Loucy (cell line): ENCODE results near the gene PRTFDC1.

ENCODE experiments used
- H2AFZ ChIP-seq: fragments of 200-600 bp; sonication (generic); 2 replicates; pipeline ENCODE4 v1.6.0; 2016; ENCODE audit warnings: antibody characterized with exemption, mild to moderate bottlenecking, low read length, moderate library complexity
- H3F3A ChIP-seq: fragments of 200-600 bp; 2 replicates; pipeline ENCODE4 v1.6.0; 2016; ENCODE audit warnings: antibody characterized with exemption, low read depth, mild to moderate bottlenecking
- H3K27me3 ChIP-seq: fragments of 200-600 bp; sonication (generic); 2 replicates; pipeline ENCODE4 v1.6.1; 2014; ENCODE audit warnings: low read length, mild to moderate bottlenecking; ENCODE audit not compliant: insufficient read depth, poor library complexity, severe bottlenecking
- H3K36me3 ChIP-seq: fragments of 200-600 bp; sonication (generic); 2 replicates; pipeline ENCODE4 v1.6.1; 2016; ENCODE audit warnings: low read length; ENCODE audit not compliant: insufficient read depth
- H3K4me1 ChIP-seq: fragments of 200-600 bp; sonication (generic); 2 replicates; pipeline ENCODE4 v1.5.1; 2014; ENCODE audit warnings: low read length, mild to moderate bottlenecking; ENCODE audit not compliant: insufficient read depth, poor library complexity, severe bottlenecking
- H3K4me2 ChIP-seq: fragments of 200-600 bp; sonication (generic); 2 replicates; pipeline ENCODE4 v1.6.0; 2014; ENCODE audit warnings: antibody characterized with exemption, low read length, low read depth, mild to moderate bottlenecking; ENCODE audit not compliant: poor library complexity, severe bottlenecking
- H3K4me3 ChIP-seq: fragments of 200-600 bp; sonication (generic); 2 replicates; pipeline ENCODE4 v1.5.1; 2014; ENCODE audit warnings: low read length, mild to moderate bottlenecking, mixed read lengths; ENCODE audit not compliant: poor library complexity, severe bottlenecking
- H3K79me2 ChIP-seq: fragments of 200-600 bp; sonication (generic); 2 replicates; pipeline ENCODE4 v1.6.1; 2014; ENCODE audit warnings: low read length; ENCODE audit not compliant: insufficient read depth
- H3K9ac ChIP-seq: fragments of 200-600 bp; sonication (generic); 2 replicates; pipeline ENCODE4 v1.6.0; 2014; ENCODE audit warnings: mild to moderate bottlenecking, low read depth, low read length, moderate library complexity; ENCODE audit not compliant: poor library complexity, severe bottlenecking
- H3K9me2 ChIP-seq: fragments of 200-600 bp; sonication (generic); replicated peaks from 2 replicates; pipeline ENCODE4 v1.6.1; 2016; ENCODE audit warnings: low read depth, low read length, mixed read lengths
- H3K9me3 ChIP-seq: fragments of 200-600 bp; sonication (generic); 2 replicates; pipeline ENCODE4 v1.6.1; 2014; ENCODE audit warnings: mild to moderate bottlenecking, antibody characterized with exemption, low read length, low read depth; ENCODE audit not compliant: insufficient read depth
- H4K20me1 ChIP-seq: fragments of 200-600 bp; sonication (generic); 2 replicates; pipeline ENCODE4 v1.6.0; 2014; ENCODE audit warnings: antibody characterized with exemption, low read length, mild to moderate bottlenecking; ENCODE audit not compliant: insufficient read depth, poor library complexity, severe bottlenecking
- EZH2phosphoT487 ChIP-seq: fragments of 200-600 bp; IDR thresholded peaks from 2 replicates; pipeline ENCODE4 v1.6.1; 2018; ENCODE audit warnings: antibody characterized with exemption, mild to moderate bottlenecking, moderate library complexity, borderline replicate concordance
- TF ChIP-seq, protein P1 (sequence below): fragments of 200-600 bp; sonication (generic); conservative IDR thresholded peaks from 2 replicates; pipeline ENCODE4 v1.5.1; 2014; ENCODE audit warnings: mild to moderate bottlenecking, antibody characterized with exemption, low read length

PRTFDC1 gene

DNA sequence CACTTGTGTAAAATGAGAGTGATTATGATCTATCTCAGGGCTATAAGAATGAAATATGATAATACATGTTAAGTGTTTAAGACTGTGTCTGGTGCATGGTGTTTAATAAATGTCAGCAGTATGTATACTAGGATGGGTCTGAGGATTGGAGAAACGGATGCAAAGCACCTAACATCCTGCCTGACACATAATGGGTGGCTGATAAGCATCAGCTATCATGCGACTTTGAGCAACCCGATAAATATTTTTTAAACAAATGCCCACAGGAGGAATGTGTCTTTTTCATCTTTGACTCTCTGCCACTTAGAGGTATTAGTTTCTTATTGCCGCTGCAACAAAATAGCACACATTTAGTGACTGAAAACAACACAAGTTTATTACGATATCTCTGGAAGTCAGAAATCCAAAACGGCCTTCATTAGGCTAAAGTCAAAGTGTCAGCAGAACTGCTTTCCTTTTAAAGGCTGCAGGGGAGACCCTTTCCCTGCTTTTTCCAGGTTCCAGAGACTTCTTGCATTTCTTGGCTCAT lies 135.5 kb downstream of the PRTFDC1 start:
- H3K4me3 ChIP-seq, result no peak overlapping the region
- no peak overlapping the region for H2AFZ ChIP-seq
- no peaks in the 10 kb centered on the region for H3F3A ChIP-seq
- no peaks in the 10 kb centered on the region for H3K9me3 ChIP-seq
- H3K9me2 ChIP-seq, result no peaks in the 10 kb centered on the region
- H3K9ac ChIP-seq, result no peak overlapping the region
- no peaks in the 10 kb centered on the region for H4K20me1 ChIP-seq
- H3K27me3 ChIP-seq, result no peaks in the 10 kb centered on the region
- no peaks in the 10 kb centered on the region for H3K36me3 ChIP-seq
- TF ChIP-seq, protein P1, sequence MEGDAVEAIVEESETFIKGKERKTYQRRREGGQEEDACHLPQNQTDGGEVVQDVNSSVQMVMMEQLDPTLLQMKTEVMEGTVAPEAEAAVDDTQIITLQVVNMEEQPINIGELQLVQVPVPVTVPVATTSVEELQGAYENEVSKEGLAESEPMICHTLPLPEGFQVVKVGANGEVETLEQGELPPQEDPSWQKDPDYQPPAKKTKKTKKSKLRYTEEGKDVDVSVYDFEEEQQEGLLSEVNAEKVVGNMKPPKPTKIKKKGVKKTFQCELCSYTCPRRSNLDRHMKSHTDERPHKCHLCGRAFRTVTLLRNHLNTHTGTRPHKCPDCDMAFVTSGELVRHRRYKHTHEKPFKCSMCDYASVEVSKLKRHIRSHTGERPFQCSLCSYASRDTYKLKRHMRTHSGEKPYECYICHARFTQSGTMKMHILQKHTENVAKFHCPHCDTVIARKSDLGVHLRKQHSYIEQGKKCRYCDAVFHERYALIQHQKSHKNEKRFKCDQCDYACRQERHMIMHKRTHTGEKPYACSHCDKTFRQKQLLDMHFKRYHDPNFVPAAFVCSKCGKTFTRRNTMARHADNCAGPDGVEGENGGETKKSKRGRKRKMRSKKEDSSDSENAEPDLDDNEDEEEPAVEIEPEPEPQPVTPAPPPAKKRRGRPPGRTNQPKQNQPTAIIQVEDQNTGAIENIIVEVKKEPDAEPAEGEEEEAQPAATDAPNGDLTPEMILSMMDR, result no peak
- TF ChIP-seq EZH2phosphoT487, result no peak
- no peaks in the 10 kb centered on the region for H3K79me2 ChIP-seq
- H3K4me1 ChIP-seq, result no peaks in the 10 kb centered on the region
- no peak overlapping the region for H3K4me2 ChIP-seq

DNA sequence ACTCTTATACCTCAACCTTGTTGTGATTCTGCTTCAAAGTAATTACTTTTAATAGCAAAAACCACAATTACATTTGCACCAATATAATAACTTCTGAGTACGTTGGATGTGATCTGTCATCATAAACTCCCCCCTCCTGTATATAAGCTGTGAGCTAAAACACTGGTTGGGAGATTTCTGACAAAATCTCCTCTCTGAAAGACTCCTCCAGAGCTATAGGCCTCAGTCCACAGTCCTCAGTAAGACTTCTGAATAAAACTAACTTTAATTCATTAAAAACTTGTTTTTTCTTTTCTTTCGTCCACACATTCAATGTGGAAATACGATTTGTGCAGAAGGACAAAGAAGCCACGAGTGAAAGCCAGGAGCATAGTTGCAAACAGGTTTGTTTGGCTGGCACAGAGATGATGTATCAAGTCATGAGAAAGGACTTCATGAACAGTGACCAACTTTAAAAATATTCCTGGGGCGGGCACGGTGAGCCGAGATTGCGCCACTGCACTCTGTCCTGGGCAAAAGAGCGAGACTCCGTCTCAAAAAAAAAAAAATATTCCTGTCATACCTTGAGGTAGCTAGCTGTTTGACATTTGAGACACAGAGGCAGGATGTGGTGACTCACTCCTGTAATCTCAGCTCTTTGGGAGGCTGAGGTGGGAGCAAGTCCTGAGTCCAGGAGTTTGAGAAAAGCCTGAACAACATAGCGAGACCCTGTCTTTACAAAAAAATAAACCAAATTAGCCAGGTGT lies 137.7 kb downstream of the PRTFDC1 start:
- no peaks in the 10 kb centered on the region for H3K9me3 ChIP-seq
- no peaks in the 10 kb centered on the region for H3K79me2 ChIP-seq
- H3K4me1 ChIP-seq, result no peaks in the 10 kb centered on the region
- H3K9me2 ChIP-seq, result no peaks in the 10 kb centered on the region
- no peaks in the 10 kb centered on the region for H3F3A ChIP-seq
- no peak overlapping the region for H2AFZ ChIP-seq
- TF ChIP-seq, protein P1, result no peak
- no peak for TF ChIP-seq EZH2phosphoT487
- no peaks in the 10 kb centered on the region for H4K20me1 ChIP-seq
- H3K4me2 ChIP-seq, result no peak overlapping the region
- H3K27me3 ChIP-seq, result no peaks in the 10 kb centered on the region
- H3K9ac ChIP-seq, result no peak overlapping the region
- no peak overlapping the region for H3K4me3 ChIP-seq
- H3K36me3 ChIP-seq, result no peaks in the 10 kb centered on the region

DNA sequence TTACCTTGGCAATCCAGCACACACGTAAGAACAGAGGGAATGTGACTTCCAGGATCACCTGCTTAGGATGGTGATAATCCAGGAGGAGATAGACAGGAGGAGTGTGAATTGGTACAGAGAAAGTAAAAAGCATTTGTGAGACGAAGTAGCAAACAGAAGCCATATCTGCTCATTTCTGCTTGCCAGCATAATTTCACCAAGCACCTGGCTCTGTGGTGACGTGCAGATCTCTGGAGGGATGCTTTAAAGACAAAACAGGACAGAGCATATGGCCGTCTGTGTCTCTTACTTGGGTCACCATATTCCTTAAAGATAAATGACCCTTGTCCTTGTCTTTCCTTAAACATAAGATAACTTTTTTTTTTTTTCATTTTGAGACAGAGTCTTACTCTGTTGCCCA lies 138.6 kb downstream of the PRTFDC1 start:
- Histone ChIP-seq H3K4me3 (no peak overlapping the region), H3K9ac (no peak overlapping the region), H3K4me2 (no peak overlapping the region), H3K9me2 (no peaks in the 10 kb centered on the region), H2AFZ (no peak overlapping the region), H3K36me3 (no peaks in the 10 kb centered on the region), H3F3A (no peaks in the 10 kb centered on the region), H3K9me3 (no peaks in the 10 kb centered on the region), H4K20me1 (no peaks in the 10 kb centered on the region), H3K27me3 (no peaks in the 10 kb centered on the region), H3K79me2 (no peaks in the 10 kb centered on the region), H3K4me1 (no peaks in the 10 kb centered on the region)
- no peak for TF ChIP-seq EZH2phosphoT487
- TF ChIP-seq, protein P1, result no peak
